Retinal pigment epithelial cell (primary cell): ENCODE data around the gene PTPRN2.

Experiments used
- DNase-seq: peaks from one replicate; pipeline ENCODE4 v3.0.0-alpha.2; 2010; ENCODE audit warnings: low read depth
- H3K4me3 ChIP-seq: 2 replicates; pipeline ENCODE4 v1.5.1; 2011; ENCODE audit warnings: mild to moderate bottlenecking, low read length, control low read depth, moderate library complexity
- CTCF ChIP-seq: conservative IDR thresholded peaks from 2 replicates; pipeline ENCODE4 v1.5.1; 2011; ENCODE audit warnings: low read depth, low read length, control low read depth, inconsistent platforms

The PTPRN2 gene

GRCh38 chr7:157610671-157611295 is 976.8 kb downstream of the PTPRN2 start:
- no peak for DNase-seq
- no peak overlapping the region for H3K4me3 ChIP-seq
- TF ChIP-seq CTCF = no peak

GRCh38 chr7:157609932-157610640 is 977.5 kb downstream of the PTPRN2 start:
- no peak for DNase-seq
- H3K4me3 ChIP-seq = no peak overlapping the region
- TF ChIP-seq CTCF = no peak

GRCh38 chr7:157609516-157609915 is 978.1 kb downstream of the PTPRN2 start:
- no peak for TF ChIP-seq CTCF
- no peak for DNase-seq
- H3K4me3 ChIP-seq = no peak overlapping the region

GRCh38 chr7:157607218-157607617 is 980.4 kb downstream of the PTPRN2 start:
- H3K4me3 ChIP-seq = no peak overlapping the region
- TF ChIP-seq CTCF = no peak
- no peak for DNase-seq

GRCh38 chr7:157606140-157606539 is 981.5 kb downstream of the PTPRN2 start:
- DNase-seq = no peak
- no peak overlapping the region for H3K4me3 ChIP-seq
- TF ChIP-seq CTCF = no peak

GRCh38 chr7:157605638-157606037 is 982.0 kb downstream of the PTPRN2 start:
- TF ChIP-seq CTCF = no peak
- no peak overlapping the region for H3K4me3 ChIP-seq

More at GRCh38 chr7:157605638-157606037, 982.0 kb downstream of the PTPRN2 start:
- no peak for DNase-seq
